Skeletal muscle satellite cell (primary cell): ENCODE data around the gene MOB3B.

Source experiments
- H3K27me3 ChIP-seq: 2 replicates; pipeline ENCODE4 v1.7.0; 2013; ENCODE audit warnings: low read length; ENCODE audit not compliant: control insufficient read depth, insufficient read depth
- H3K36me3 ChIP-seq: 2 replicates; pipeline ENCODE4 v1.7.0; 2013; ENCODE audit warnings: mild to moderate bottlenecking, control low read depth, low read length; ENCODE audit not compliant: insufficient read depth
- H3K4me1 ChIP-seq: 2 replicates; pipeline ENCODE4 v1.7.0; 2013; ENCODE audit warnings: low read length; ENCODE audit not compliant: control insufficient read depth, insufficient read depth
- H3K4me2 ChIP-seq: 2 replicates; pipeline ENCODE4 v1.7.0; 2013; ENCODE audit warnings: mild to moderate bottlenecking, low read length
- H3K4me3 ChIP-seq: 2 replicates; pipeline ENCODE4 v1.7.0; 2013; ENCODE audit warnings: low read length
- H3K9ac ChIP-seq: 2 replicates; pipeline ENCODE4 v1.7.0; 2013; ENCODE audit warnings: mild to moderate bottlenecking, low read depth, low read length, moderate library complexity
- H3K9me3 ChIP-seq: replicated peaks from 2 replicates; pipeline ENCODE4 v1.7.0; 2013; ENCODE audit warnings: mild to moderate bottlenecking, control low read depth, low read length

MOB3B gene

GRCh38 chr9:27563738-27564430 is 34.3 kb upstream of the MOB3B start:
- H3K9ac ChIP-seq = no peak overlapping the region
- no peaks in the 10 kb centered on the region for H3K9me3 ChIP-seq
- no peak overlapping the region for H3K4me2 ChIP-seq
- H3K4me1 ChIP-seq = no peaks in the 10 kb centered on the region
- H3K27me3 ChIP-seq = no peaks in the 10 kb centered on the region
- H3K4me3 ChIP-seq = no peak overlapping the region
- no peaks in the 10 kb centered on the region for H3K36me3 ChIP-seq

- no peak overlapping the region for H3K9ac ChIP-seq
- H3K36me3 ChIP-seq = peaks cover under 1% of the 10 kb centered on the region
- H3K4me1 ChIP-seq = no peaks in the 10 kb centered on the region
- H3K27me3 ChIP-seq = no peaks in the 10 kb centered on the region
- H3K4me2 ChIP-seq = no peak overlapping the region
- no peak overlapping the region for H3K4me3 ChIP-seq
- no peaks in the 10 kb centered on the region for H3K9me3 ChIP-seq
Observed at GRCh38 chr9:27561685-27562084, 32.1 kb upstream of the MOB3B start.

GRCh38 chr9:27560457-27560856 is 30.8 kb upstream of the MOB3B start:
- Histone ChIP-seq H3K4me3 (no peak overlapping the region), H3K4me2 (no peak overlapping the region), H3K9me3 (no peaks in the 10 kb centered on the region), H3K27me3 (no peaks in the 10 kb centered on the region), H3K9ac (no peak overlapping the region), H3K36me3 (peaks cover 5% of the 10 kb centered on the region), H3K4me1 (no peaks in the 10 kb centered on the region)

GRCh38 chr9:27558307-27558706 is 28.7 kb upstream of the MOB3B start:
- no peak overlapping the region for H3K4me2 ChIP-seq
- H3K9ac ChIP-seq = no peak overlapping the region
- peaks cover 5% of the 10 kb centered on the region for H3K36me3 ChIP-seq
- H3K4me1 ChIP-seq = no peaks in the 10 kb centered on the region
- no peaks in the 10 kb centered on the region for H3K27me3 ChIP-seq
- no peaks in the 10 kb centered on the region for H3K9me3 ChIP-seq
- H3K4me3 ChIP-seq = no peak overlapping the region

- no peaks in the 10 kb centered on the region for H3K27me3 ChIP-seq
- peaks cover 5% of the 10 kb centered on the region for H3K36me3 ChIP-seq
- no peak overlapping the region for H3K4me2 ChIP-seq
- no peaks in the 10 kb centered on the region for H3K9me3 ChIP-seq
- no peaks in the 10 kb centered on the region for H3K4me1 ChIP-seq
- H3K9ac ChIP-seq = no peak overlapping the region
- no peak overlapping the region for H3K4me3 ChIP-seq
Observed at GRCh38 chr9:27556470-27556869, 26.9 kb upstream of the MOB3B start.

GRCh38 chr9:27554712-27555111 is 25.1 kb upstream of the MOB3B start:
- H3K9ac ChIP-seq = no peak overlapping the region
- H3K4me1 ChIP-seq = no peaks in the 10 kb centered on the region
- no peaks in the 10 kb centered on the region for H3K27me3 ChIP-seq
- no peak overlapping the region for H3K4me2 ChIP-seq
- peaks cover 5% of the 10 kb centered on the region for H3K36me3 ChIP-seq
- no peak overlapping the region for H3K4me3 ChIP-seq
- no peaks in the 10 kb centered on the region for H3K9me3 ChIP-seq

- no peaks in the 10 kb centered on the region for H3K36me3 ChIP-seq
- H3K27me3 ChIP-seq = no peaks in the 10 kb centered on the region
- peaks cover 4% of the 10 kb centered on the region for H3K4me1 ChIP-seq
- no peak overlapping the region for H3K9ac ChIP-seq
- H3K9me3 ChIP-seq = no peaks in the 10 kb centered on the region
- H3K4me2 ChIP-seq = no peak overlapping the region
- no peak overlapping the region for H3K4me3 ChIP-seq
Observed at GRCh38 chr9:27549196-27549755, 19.7 kb upstream of the MOB3B start.

GRCh38 chr9:27548055-27548741 is 18.6 kb upstream of the MOB3B start:
- no peak overlapping the region for H3K9ac ChIP-seq
- H3K4me2 ChIP-seq = no peak overlapping the region
- H3K27me3 ChIP-seq = no peaks in the 10 kb centered on the region
- no peaks in the 10 kb centered on the region for H3K36me3 ChIP-seq
- peaks cover 4% of the 10 kb centered on the region for H3K4me1 ChIP-seq
- no peak overlapping the region for H3K4me3 ChIP-seq
- H3K9me3 ChIP-seq = no peaks in the 10 kb centered on the region

GRCh38 chr9:27545471-27545870 is 15.9 kb upstream of the MOB3B start:
- Histone ChIP-seq H3K27me3 (no peaks in the 10 kb centered on the region), H3K9me3 (no peaks in the 10 kb centered on the region), H3K4me3 (no peak overlapping the region), H3K36me3 (no peaks in the 10 kb centered on the region), H3K4me1 (peaks cover 17% of the 10 kb centered on the region), H3K9ac (no peak overlapping the region), H3K4me2 (no peak overlapping the region)

- Histone ChIP-seq H3K9me3 (no peaks in the 10 kb centered on the region), H3K4me2 (peak overlapping the region; percentile 35), H3K36me3 (no peaks in the 10 kb centered on the region), H3K4me1 (peaks cover 24% of the 10 kb centered on the region), H3K9ac (no peak overlapping the region), H3K4me3 (no peak overlapping the region), H3K27me3 (no peaks in the 10 kb centered on the region)
Observed at GRCh38 chr9:27542508-27542907, 12.9 kb upstream of the MOB3B start.

- H3K9me3 ChIP-seq = no peaks in the 10 kb centered on the region
- peaks cover 24% of the 10 kb centered on the region for H3K4me1 ChIP-seq
- no peak overlapping the region for H3K4me2 ChIP-seq
- H3K9ac ChIP-seq = no peak overlapping the region
- H3K36me3 ChIP-seq = no peaks in the 10 kb centered on the region
- no peaks in the 10 kb centered on the region for H3K27me3 ChIP-seq
- H3K4me3 ChIP-seq = no peak overlapping the region
Observed at GRCh38 chr9:27541740-27542139, 12.1 kb upstream of the MOB3B start.

- Histone ChIP-seq H3K9ac (no peak overlapping the region), H3K4me1 (peaks cover 24% of the 10 kb centered on the region), H3K4me2 (peak overlapping the region; percentile 34), H3K4me3 (no peak overlapping the region), H3K9me3 (no peaks in the 10 kb centered on the region), H3K36me3 (no peaks in the 10 kb centered on the region), H3K27me3 (no peaks in the 10 kb centered on the region)
Observed at GRCh38 chr9:27540502-27540901, 10.9 kb upstream of the MOB3B start.
